Esophagus squamous epithelium (tissue), 5 donors: ENCODE results near the gene TSEN34. TPM values are rescaled to one million over a fixed set of nuclear protein-coding genes. Genes with fewer than 3 reads are reported as not detected.
A peak's percentile ranks its signal among the peaks of the same experiment; 100 is the strongest.
"Not testable (repeated sequence)": the region's sequence is repeated elsewhere in the genome, so short reads cannot be mapped to it uniquely, and the experiment has no call there.

Source experiments
- DNase-seq: peaks from one replicate; lab custom pipeline; 2025; lab: John Stamatoyannopoulos, UW
- H3K27ac ChIP-seq, 4 donors: fragments of 200-600 bp; sonication (generic); one replicate each; pipeline ENCODE4 v1.5.1; 2016 to 2019; ENCODE audit warnings: mild to moderate bottlenecking in 1 of 4
- H3K27me3 ChIP-seq, 4 donors: fragments of 200-600 bp; sonication (generic); 1 replicate in 3 of 4; 2 replicates in 1 of 4; pipeline versions ENCODE4 v1.5.1 to v1.6.0; 2017 to 2021; ENCODE audit warnings: antibody characterized with exemption in 1 of 4
- H3K36me3 ChIP-seq, 3 donors: fragments of 200-600 bp; sonication (generic); one replicate each; pipeline ENCODE4 v1.5.1; 2016 to 2019
- H3K4me1 ChIP-seq, 3 donors: fragments of 200-600 bp; sonication (generic); one replicate each; pipeline ENCODE4 v1.5.1; 2017 to 2019
- H3K4me3 ChIP-seq, 4 donors: fragments of 200-600 bp; sonication (generic); 1 replicate in 3 of 4; 2 replicates in 1 of 4; pipeline ENCODE4 v1.5.1; 2016 to 2019; ENCODE audit warnings: mild to moderate bottlenecking in 2 of 4, moderate library complexity in 1 of 4
- H3K9me3 ChIP-seq, 3 donors: fragments of 200-600 bp; sonication (generic); one replicate each; pipeline ENCODE4 v1.5.1; 2016 to 2019
- POLR2A ChIP-seq, 4 donors: fragments of 450-650 bp; IDR thresholded peaks; one replicate each; pipeline ENCODE4 v1.6.1; 2017; ENCODE audit warnings: antibody characterized with exemption in 4 of 4, mild to moderate bottlenecking in 4 of 4, moderate library complexity in 3 of 4
- WGBS, 2 donors: methylation state at CpG; one replicate each; pipeline ENCODE4 v1.1.5; 2018; 5-methylcytosine and 5-hydroxymethylcytosine counted together
- intact Hi-C: fragments of 100-400 bp; cut with DNase I; formaldehyde crosslinking; loops from one replicate; pipeline ENCODE4 v1.15.0; 2022
- total RNA-seq, 4 donors: library from RNA; depleted of rRNA; stranded (reverse); fragments of >200 nt; gene quantifications; one replicate each; pipeline ENCODE4 v1.1.0, GENCODE V29; 2016
- TF ChIP-seq, protein P1 (sequence below), 6 experiments: fragments of 450-650 bp in 4 of 6; fragments of 200-600 bp in 2 of 6; sonication (generic) in 2 of 6; IDR thresholded peaks; one replicate each; pipeline ENCODE4 v1.5.1; 2016 to 2019; ENCODE audit warnings: antibody characterized with exemption in 6 of 6, mild to moderate bottlenecking in 4 of 6, moderate library complexity in 4 of 6
- donor health status: DM: yes; HTN: yes; CAD: no.

TSEN34 gene
- total RNA-seq, 4 donors from 2014 or later: 56.1 to 70.9 (median 64.4) TPM

DNA sequence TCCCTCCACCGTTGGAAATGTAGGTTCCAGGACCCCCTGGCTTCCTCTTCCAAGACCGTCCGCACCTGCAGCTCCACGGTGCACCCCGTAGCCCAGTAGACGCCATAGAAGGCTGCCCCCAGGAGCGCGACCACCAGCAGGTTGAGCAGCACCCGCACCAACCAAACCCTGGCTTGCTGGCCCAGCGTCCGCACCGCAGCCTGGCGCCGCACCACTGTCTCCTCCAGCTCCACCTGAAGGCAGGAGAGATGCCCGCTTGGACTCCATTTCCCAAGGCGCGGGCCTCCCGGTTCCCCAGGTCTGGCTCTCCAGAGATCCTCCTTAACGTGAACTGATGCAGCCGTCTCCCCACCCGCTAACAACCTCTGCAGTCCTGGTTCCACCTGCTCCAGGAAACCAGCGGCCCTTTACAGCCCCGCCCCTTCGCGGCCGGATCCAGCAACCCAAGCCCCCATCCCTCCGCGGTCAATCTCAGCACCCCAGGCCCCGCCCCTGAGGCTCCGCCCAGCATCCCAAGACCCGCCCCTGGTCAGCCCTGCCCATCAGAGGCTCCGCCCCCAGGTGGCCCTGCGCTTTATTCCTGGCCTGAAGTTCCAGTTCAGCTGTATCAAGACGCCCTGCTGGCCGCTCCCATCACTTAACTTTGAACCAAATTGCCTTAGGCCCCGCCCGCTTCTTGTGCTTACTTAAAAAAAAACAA lies 26.6 kb upstream of the TSEN34 start:
- 18 to 30% methylated on average over 11 to 21 of the region's 37 CpGs for WGBS, 2 donors
- H3K4me3 ChIP-seq: peak overlapping the region in 1 of 4 donors; percentile 43
- H3K36me3 ChIP-seq: no peaks in the 10 kb centered on the region
- H3K4me1 ChIP-seq: peaks cover 33 to 53% (median 34%) of the 10 kb centered on the region in 3 donors
- H3K27me3 ChIP-seq: peaks cover 0 to 23% (median 0%) of the 10 kb centered on the region in 4 donors
- no peaks in the 10 kb centered on the region for H3K9me3 ChIP-seq
- no peak for DNase-seq
- TF ChIP-seq, protein P1, sequence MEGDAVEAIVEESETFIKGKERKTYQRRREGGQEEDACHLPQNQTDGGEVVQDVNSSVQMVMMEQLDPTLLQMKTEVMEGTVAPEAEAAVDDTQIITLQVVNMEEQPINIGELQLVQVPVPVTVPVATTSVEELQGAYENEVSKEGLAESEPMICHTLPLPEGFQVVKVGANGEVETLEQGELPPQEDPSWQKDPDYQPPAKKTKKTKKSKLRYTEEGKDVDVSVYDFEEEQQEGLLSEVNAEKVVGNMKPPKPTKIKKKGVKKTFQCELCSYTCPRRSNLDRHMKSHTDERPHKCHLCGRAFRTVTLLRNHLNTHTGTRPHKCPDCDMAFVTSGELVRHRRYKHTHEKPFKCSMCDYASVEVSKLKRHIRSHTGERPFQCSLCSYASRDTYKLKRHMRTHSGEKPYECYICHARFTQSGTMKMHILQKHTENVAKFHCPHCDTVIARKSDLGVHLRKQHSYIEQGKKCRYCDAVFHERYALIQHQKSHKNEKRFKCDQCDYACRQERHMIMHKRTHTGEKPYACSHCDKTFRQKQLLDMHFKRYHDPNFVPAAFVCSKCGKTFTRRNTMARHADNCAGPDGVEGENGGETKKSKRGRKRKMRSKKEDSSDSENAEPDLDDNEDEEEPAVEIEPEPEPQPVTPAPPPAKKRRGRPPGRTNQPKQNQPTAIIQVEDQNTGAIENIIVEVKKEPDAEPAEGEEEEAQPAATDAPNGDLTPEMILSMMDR (IDR thresholded peaks at IDR 0.05): no peak
- peak in 1 of 4 donors; percentile 14 for TF ChIP-seq POLR2A (IDR thresholded peaks at IDR 0.05)
- intact Hi-C loops: loop anchor here (10.0 kb wide), 1 partner anchor 70 kb away; no protein-coding TSS in a partner anchor
- H3K27ac ChIP-seq: no peak overlapping the region

GRCh38 chr19:54165222-54165621 lies 25.9 kb upstream of the TSEN34 start:
- intact Hi-C loops: loop anchor here (10.0 kb wide), 1 partner anchor 70 kb away; no protein-coding TSS in a partner anchor

GRCh38 chr19:54168174-54168917 lies 22.8 kb upstream of the TSEN34 start:
- no peak for DNase-seq
- no peak for TF ChIP-seq POLR2A (IDR thresholded peaks at IDR 0.05)
- TF ChIP-seq, protein P1 (IDR thresholded peaks at IDR 0.05): peak; percentile 75 to 89 (median 79)

More at GRCh38 chr19:54165222-54165621, 25.9 kb upstream of the TSEN34 start:
- no peak overlapping the region for H3K4me3 ChIP-seq
- TF ChIP-seq, protein P1 (IDR thresholded peaks at IDR 0.05): no peak
- H3K27ac ChIP-seq: no peak overlapping the region
- peaks cover 31 to 50% (median 32%) of the 10 kb centered on the region in 3 donors for H3K4me1 ChIP-seq
- 90 to 93% methylated on average over 15 to 25 of the region's 25 CpGs for WGBS, 2 donors
- no peaks in the 10 kb centered on the region for H3K9me3 ChIP-seq
- no peak for DNase-seq
- H3K36me3 ChIP-seq: no peaks in the 10 kb centered on the region
- peaks cover 0 to 23% (median 0%) of the 10 kb centered on the region in 4 donors for H3K27me3 ChIP-seq

GRCh38 chr19:54169149-54169740 lies 21.9 kb upstream of the TSEN34 start:
- H3K27me3 ChIP-seq: peaks cover 0 to 25% (median 0%) of the 10 kb centered on the region in 4 donors
- H3K4me1 ChIP-seq: peaks cover 17 to 42% (median 17%) of the 10 kb centered on the region in 3 donors
- TF ChIP-seq, protein P1 (IDR thresholded peaks at IDR 0.05): no peak
- TF ChIP-seq POLR2A (IDR thresholded peaks at IDR 0.05): no peak
- DNase-seq: no peak
- no peak overlapping the region for H3K4me3 ChIP-seq
- intact Hi-C loops: loop anchor here (10.0 kb wide), 1 partner anchor 66 kb away; no protein-coding TSS in a partner anchor
- no peaks in the 10 kb centered on the region for H3K9me3 ChIP-seq
- no peak overlapping the region for H3K27ac ChIP-seq
- H3K36me3 ChIP-seq: no peaks in the 10 kb centered on the region
- 79% methylated on average over 12 to 14 of the region's 21 CpGs for WGBS, 2 donors

More at GRCh38 chr19:54168174-54168917, 22.8 kb upstream of the TSEN34 start:
- Histone ChIP-seq H3K4me1 (peaks cover 16 to 37% (median 17%) of the 10 kb centered on the region in 3 donors), H3K4me3 (no peak overlapping the region), H3K27me3 (peaks cover 0 to 27% (median 0%) of the 10 kb centered on the region in 4 donors), H3K9me3 (no peaks in the 10 kb centered on the region), H3K36me3 (no peaks in the 10 kb centered on the region), H3K27ac (no peak overlapping the region)
- 25 to 26% methylated on average over 18 to 23 of the region's 25 CpGs for WGBS, 2 donors
- intact Hi-C loops: loop anchor here (10.0 kb wide), 1 partner anchor 66 kb away; no protein-coding TSS in a partner anchor

- peaks cover 8 to 33% (median 11%) of the 10 kb centered on the region in 3 donors for H3K4me1 ChIP-seq
- intact Hi-C loops, H3K27me3 ChIP-seq, DNase-seq, H3K9me3 ChIP-seq: not testable (repeated sequence)
- peak overlapping the region in 3 of 4 donors; percentile 14 to 73 (median 38) for H3K27ac ChIP-seq
- WGBS, 2 donors: 66 to 70% methylated on average over 8 of the region's 23 CpGs
- H3K36me3 ChIP-seq: peaks cover 0 to 16% (median 0%) of the 10 kb centered on the region in 3 donors
- peak overlapping the region in 3 of 4 donors; percentile 50 to 65 (median 51) for H3K4me3 ChIP-seq
Observed at GRCh38 chr19:54171736-54172431, 19.2 kb upstream of the TSEN34 start.
